ENCODE results near the gene SLC4A5.

Gene SLC4A5

GRCh38 chr2:74379851-74380789 lies 36.9 kb upstream of the SLC4A5 start, which contains the start of gene DCTN1:
DCTN1 (minus strand) TSS chr2:74380311; CDS start chr2:74380037, 274 bp downstream.
- peak; percentile 57 for DNase-seq (ENCODE audit: extremely low spot score)
- ChIA-PET CTCF (interaction anchor here (0.5 kb wide), 1 partner anchor 233 kb away, joined by 3 read pairs; no protein-coding TSS in a partner anchor), POLR2A (interaction anchor here (1.1 to 2.1 kb wide), 2 partner anchors 11 to 60 kb away, joined by 4 to 13 read pairs; no protein-coding TSS in a partner anchor)
- TF ChIP-seq LEF1 (IDR thresholded peaks at IDR 0.05; ENCODE audit: borderline replicate concordance), result no peak
- TF ChIP-seq PKNOX1 (IDR thresholded peaks at IDR 0.05), result no peak; the same call in 1 of the 2 replicates
- TF ChIP-seq SP1 (IDR thresholded peaks at IDR 0.05), result no peak
- TF ChIP-seq HDGF (IDR thresholded peaks at IDR 0.05; ENCODE audit: borderline replicate concordance), result no peak
- TF ChIP-seq FOXA1 (IDR thresholded peaks at IDR 0.05), result no peak
- TF ChIP-seq ELF4 (IDR thresholded peaks at IDR 0.05), result no peak
- no peak for TF ChIP-seq FOXM1 (IDR thresholded peaks at IDR 0.05; ENCODE audit: borderline replicate concordance)
- no peak for TF ChIP-seq L3MBTL2 (conservative IDR thresholded peaks at IDR 0.05)
- no peak for TF ChIP-seq NFRKB (IDR thresholded peaks at IDR 0.05)
- no peak for TF ChIP-seq FOXK2 (IDR thresholded peaks at IDR 0.05)

- ChIA-PET POLR2A (no interaction called here), CTCF (no interaction called here)
- no peak for TF ChIP-seq ARNT (IDR thresholded peaks at IDR 0.05)
- TF ChIP-seq SP1 (IDR thresholded peaks at IDR 0.05), result no peak
- TF ChIP-seq LEF1 (IDR thresholded peaks at IDR 0.05; ENCODE audit: borderline replicate concordance), result no peak
- TF ChIP-seq HDGF (IDR thresholded peaks at IDR 0.05; ENCODE audit: borderline replicate concordance), result no peak
- TF ChIP-seq PKNOX1 (IDR thresholded peaks at IDR 0.05), result no peak
- TF ChIP-seq ZNF384 (IDR thresholded peaks at IDR 0.05), result no peak
- TF ChIP-seq BHLHE40 (IDR thresholded peaks at IDR 0.05; ENCODE audit: borderline replicate concordance), result no peak
- no peak for TF ChIP-seq FOXM1 (IDR thresholded peaks at IDR 0.05; ENCODE audit: borderline replicate concordance)
- no peak for TF ChIP-seq L3MBTL2 (conservative IDR thresholded peaks at IDR 0.05)
- no peak for TF ChIP-seq NFRKB (IDR thresholded peaks at IDR 0.05)
- no peak for TF ChIP-seq ELF4 (IDR thresholded peaks at IDR 0.05)
- TF ChIP-seq SUZ12 (IDR thresholded peaks at IDR 0.05), result no peak
- no peak for TF ChIP-seq FOXK2 (IDR thresholded peaks at IDR 0.05)
- TF ChIP-seq CTBP1 (IDR thresholded peaks at IDR 0.05; ENCODE audit: borderline replicate concordance), result no peak
- TF ChIP-seq FOXA1 (IDR thresholded peaks at IDR 0.05), result no peak
- no peak for DNase-seq (ENCODE audit: extremely low spot score)
These were observed 34.8 kb upstream of the SLC4A5 start for GRCh38 chr2:74378007-74378406.

- DNase-seq (ENCODE audit: extremely low spot score), result no peak
- TF ChIP-seq L3MBTL2 (conservative IDR thresholded peaks at IDR 0.05) (no peak), CTBP1 (IDR thresholded peaks at IDR 0.05; ENCODE audit: borderline replicate concordance) (no peak), FOXK2 (IDR thresholded peaks at IDR 0.05) (no peak), NFRKB (IDR thresholded peaks at IDR 0.05) (no peak), TARDBP (IDR thresholded peaks at IDR 0.05) (no peak), FOXA1 (IDR thresholded peaks at IDR 0.05) (no peak), ZNF384 (IDR thresholded peaks at IDR 0.05) (no peak)
- CTCF ChIA-PET, result no interaction called here
- POLR2A ChIA-PET, result interaction anchor here (1.2 kb wide), 2 partner anchors 12 to 16 kb away, joined by 3 to 6 read pairs; no protein-coding TSS in a partner anchor
These were observed 32.6 kb upstream of the SLC4A5 start for GRCh38 chr2:74375838-74376237.

GRCh38 chr2:74374509-74375205 lies 31.4 kb upstream of the SLC4A5 start:
- POLR2A ChIA-PET, result interaction anchor here (1.2 kb wide), 1 partner anchor 17 kb away, joined by 6 read pairs; no protein-coding TSS in a partner anchor
- TF ChIP-seq FOXA1 (IDR thresholded peaks at IDR 0.05), result no peak
- TF ChIP-seq HDGF (IDR thresholded peaks at IDR 0.05; ENCODE audit: borderline replicate concordance), result no peak
- TF ChIP-seq BHLHE40 (IDR thresholded peaks at IDR 0.05; ENCODE audit: borderline replicate concordance), result no peak
- TF ChIP-seq NFRKB (IDR thresholded peaks at IDR 0.05), result no peak
- no peak for TF ChIP-seq TARDBP (IDR thresholded peaks at IDR 0.05)
- no peak for TF ChIP-seq SP1 (IDR thresholded peaks at IDR 0.05)
- no peak for TF ChIP-seq FOXM1 (IDR thresholded peaks at IDR 0.05; ENCODE audit: borderline replicate concordance)
- no peak for TF ChIP-seq ZNF384 (IDR thresholded peaks at IDR 0.05)
- no peak for TF ChIP-seq L3MBTL2 (conservative IDR thresholded peaks at IDR 0.05)
- CTCF ChIA-PET, result interaction anchor here (1.3 kb wide), 1 partner anchor 40 kb away, joined by 3 read pairs; no protein-coding TSS in a partner anchor
- peak; percentile 43 for DNase-seq (ENCODE audit: extremely low spot score)

GRCh38 chr2:74373985-74374384 lies 30.8 kb upstream of the SLC4A5 start:
- no peak for DNase-seq (ENCODE audit: extremely low spot score)
- TF ChIP-seq L3MBTL2 (conservative IDR thresholded peaks at IDR 0.05), result no peak
- TF ChIP-seq FOXA1 (IDR thresholded peaks at IDR 0.05), result no peak
- no peak for TF ChIP-seq FOXM1 (IDR thresholded peaks at IDR 0.05; ENCODE audit: borderline replicate concordance)
- TF ChIP-seq ELF4 (IDR thresholded peaks at IDR 0.05), result no peak
- no peak for TF ChIP-seq TARDBP (IDR thresholded peaks at IDR 0.05)
- TF ChIP-seq SUZ12 (IDR thresholded peaks at IDR 0.05), result no peak
- TF ChIP-seq ZNF384 (IDR thresholded peaks at IDR 0.05), result no peak
- TF ChIP-seq LEF1 (IDR thresholded peaks at IDR 0.05; ENCODE audit: borderline replicate concordance), result no peak
- TF ChIP-seq SP1 (IDR thresholded peaks at IDR 0.05), result no peak
- no peak for TF ChIP-seq FOXK2 (IDR thresholded peaks at IDR 0.05)
- TF ChIP-seq ARNT (IDR thresholded peaks at IDR 0.05), result no peak
- no peak for TF ChIP-seq PKNOX1 (IDR thresholded peaks at IDR 0.05)
- TF ChIP-seq CTBP1 (IDR thresholded peaks at IDR 0.05; ENCODE audit: borderline replicate concordance), result no peak
- TF ChIP-seq BHLHE40 (IDR thresholded peaks at IDR 0.05; ENCODE audit: borderline replicate concordance), result no peak
- no peak for TF ChIP-seq NFRKB (IDR thresholded peaks at IDR 0.05)
- ChIA-PET CTCF (no interaction called here), POLR2A (no interaction called here)
